Activated CD4-positive, alpha-beta T cell treated with anti-CD3 and anti-CD28 coated beads for 1 hour (primary cell): ENCODE data around the gene PCED1A.
"Not testable (repeated sequence)": the region's sequence is repeated elsewhere in the genome, so short reads cannot be mapped to it uniquely, and the experiment has no call there.

Source experiments
- DNase-seq: peaks from one replicate; pipeline ENCODE4 v3.0.0-alpha.2; 2020

The PCED1A gene

GRCh38 chr20:2865101-2865500 is 24.6 kb upstream of the PCED1A start:
- no peak for DNase-seq

GRCh38 chr20:2864626-2865025 is 24.2 kb upstream of the PCED1A start:
- no peak for DNase-seq

GRCh38 chr20:2859330-2860121 is 19.1 kb upstream of the PCED1A start:
- no peak for DNase-seq

- no peak for DNase-seq
These were observed 18.1 kb upstream of the PCED1A start for GRCh38 chr20:2858591-2858990.

GRCh38 chr20:2851086-2851485 is 10.6 kb upstream of the PCED1A start:
- DNase-seq = no peak

GRCh38 chr20:2849529-2849928 is 9.1 kb upstream of the PCED1A start:
- no peak for DNase-seq

- DNase-seq = no peak
These were observed 7.3 kb upstream of the PCED1A start for GRCh38 chr20:2847802-2848201.

- no peak for DNase-seq
These were observed 6.2 kb upstream of the PCED1A start for GRCh38 chr20:2846698-2847097.

GRCh38 chr20:2845607-2846006 is 5.2 kb upstream of the PCED1A start:
- DNase-seq = no peak

- peak; percentile 15 for DNase-seq
These were observed 594 bp upstream of the PCED1A start for GRCh38 chr20:2840967-2841531.

GRCh38 chr20:2839732-2840137 is 720 bp downstream of the PCED1A start:
- DNase-seq = no peak

GRCh38 chr20:2838847-2839671 is 1.4 kb downstream of the PCED1A start:
- no peak for DNase-seq

GRCh38 chr20:2838170-2838797 is 2.2 kb downstream of the PCED1A start:
- DNase-seq = no peak

- DNase-seq = no peak
These were observed 3.1 kb downstream of the PCED1A start for GRCh38 chr20:2837221-2837960.

GRCh38 chr20:2836035-2836434 is 4.4 kb downstream of the PCED1A start:
- no peak for DNase-seq

- DNase-seq = no peak
These were observed 5.1 kb downstream of the PCED1A start for GRCh38 chr20:2835331-2835796.

GRCh38 chr20:2834401-2835110 is 5.9 kb downstream of the PCED1A start:
- DNase-seq = no peak

- no peak for DNase-seq
These were observed 6.7 kb downstream of the PCED1A start for GRCh38 chr20:2833761-2834160.

GRCh38 chr20:2831206-2831605 is 9.2 kb downstream of the PCED1A start:
- DNase-seq = not testable (repeated sequence)

- DNase-seq = no peak
These were observed 11.1 kb downstream of the PCED1A start for GRCh38 chr20:2829376-2829775.

GRCh38 chr20:2826655-2827054 is 13.8 kb downstream of the PCED1A start:
- no peak for DNase-seq

- DNase-seq = no peak
These were observed 14.7 kb downstream of the PCED1A start for GRCh38 chr20:2825761-2826160.
